Keratinocyte (primary cell): ENCODE results near the gene TBC1D2. TPM values are rescaled to one million over a fixed set of nuclear protein-coding genes. Genes with fewer than 3 reads are reported as not detected.

Experiments
- DNase-seq: peaks from one replicate; pipeline ENCODE4 v3.0.0-alpha.2; 2011; ENCODE audit warnings: low read depth, missing footprints, low spot score
- FAIRE-seq: peaks from 2 replicates; lab custom pipeline; 2011; peaks lifted over from hg19 to GRCh38; lab: Jason Lieb, UNC
- H2AFZ ChIP-seq: 2 replicates; pipeline ENCODE4 v1.6.0; 2012; ENCODE audit warnings: low read length, control low read depth, inconsistent platforms; ENCODE audit not compliant: control insufficient read depth
- H3K27ac ChIP-seq: 2 replicates; pipeline ENCODE4 v1.5.1; 2011; ENCODE audit warnings: low read length; ENCODE audit not compliant: control insufficient read depth, insufficient read depth
- H3K27me3 ChIP-seq: 3 replicates; pipeline ENCODE4 v1.6.0; 2011; ENCODE audit warnings: low read length; ENCODE audit not compliant: control insufficient read depth, insufficient read depth; ENCODE audit errors: extremely low read depth
- H3K36me3 ChIP-seq, 2 experiments: 2 replicates in 1 of 2; 3 replicates in 1 of 2; pipeline ENCODE4 v1.5.1; 2011; ENCODE audit warnings: low read length in 2 of 2, mild to moderate bottlenecking in 1 of 2; ENCODE audit not compliant: control insufficient read depth in 2 of 2, insufficient read depth in 2 of 2; ENCODE audit errors: extremely low read depth in 1 of 2
- H3K4me1 ChIP-seq: 3 replicates; pipeline ENCODE4 v1.5.1; 2011; ENCODE audit warnings: low read length; ENCODE audit not compliant: control insufficient read depth, insufficient read depth; ENCODE audit errors: extremely low read depth
- H3K4me2 ChIP-seq: 3 replicates; pipeline ENCODE4 v1.6.0; 2011; ENCODE audit warnings: low read depth, low read length; ENCODE audit not compliant: control insufficient read depth, insufficient read depth; ENCODE audit errors: extremely low read depth
- H3K4me3 ChIP-seq, 3 experiments: fragments of 200-600 bp in 1 of 3; sonication (generic) in 1 of 3; 2 replicates in 2 of 3; 3 replicates in 1 of 3; pipeline ENCODE4 v1.5.1; 2011 to 2016; ENCODE audit warnings: low read length in 3 of 3, mild to moderate bottlenecking in 3 of 3, control low read depth in 2 of 3, inconsistent platforms in 1 of 3, low read depth in 1 of 3, mixed read lengths in 1 of 3, mixed run types in 1 of 3, moderate library complexity in 1 of 3; ENCODE audit not compliant: control insufficient read depth in 2 of 3, insufficient read depth in 2 of 3; ENCODE audit errors: extremely low read depth in 1 of 3
- H3K79me2 ChIP-seq: 2 replicates; pipeline ENCODE4 v1.6.0; 2012; ENCODE audit warnings: low read length; ENCODE audit not compliant: control insufficient read depth, insufficient read depth
- H3K9ac ChIP-seq: 3 replicates; pipeline ENCODE4 v1.6.0; 2011; ENCODE audit warnings: low read length; ENCODE audit not compliant: control insufficient read depth, insufficient read depth; ENCODE audit errors: extremely low read depth
- H3K9me1 ChIP-seq: 3 replicates; pipeline ENCODE4 v1.6.0; 2011; ENCODE audit warnings: low read length; ENCODE audit not compliant: control insufficient read depth, insufficient read depth; ENCODE audit errors: extremely low read depth
- H3K9me3 ChIP-seq: 2 replicates; pipeline ENCODE4 v1.5.1; 2012; ENCODE audit warnings: low read depth, low read length; ENCODE audit not compliant: control insufficient read depth
- H4K20me1 ChIP-seq: 3 replicates; pipeline ENCODE4 v1.6.0; 2011; ENCODE audit warnings: low read length; ENCODE audit not compliant: control insufficient read depth, insufficient read depth; ENCODE audit errors: extremely low read depth
- EZH2 ChIP-seq: IDR thresholded peaks from one replicate; pipeline ENCODE4 v1.6.1; 2012; ENCODE audit warnings: inconsistent platforms, mild to moderate bottlenecking, low read length, moderate library complexity
- dilution Hi-C: fragments of 300-500 bp; cut with MboI; formaldehyde crosslinking; loops from one replicate; pipeline ENCODE4 v1.7.0; 2020; ENCODE audit warnings: low sequenced_read_pairs; ENCODE audit not compliant: extremely low pct_ligation_motif_present
- polyA plus RNA-seq, 5 experiments: library from polyadenylated mRNA; depleted of rRNA in 3 of 5; stranded (reverse) in 3 of 5; stranded (forward) in 1 of 5; unstranded in 1 of 5; fragments of >200 nt; gene quantifications; 1 replicate in 1 of 5; 2 replicates in 3 of 5; 3 replicates in 1 of 5; pipeline versions ENCODE4 v1.2.1 to v1.2.3, GENCODE V29; 2011 to 2012; ENCODE audit warnings: missing spikeins in 2 of 5, low read depth in 1 of 5, low replicate concordance in 1 of 5
- TF ChIP-seq, protein P1 (sequence below), 3 experiments: IDR thresholded peaks in 1 of 3; conservative IDR thresholded peaks in 1 of 3; optimal IDR thresholded peaks in 1 of 3; 2 replicates in 2 of 3; 3 replicates in 1 of 3; pipeline versions ENCODE3 to v1.5.1; 2011; ENCODE audit warnings: low read length in 3 of 3, mild to moderate bottlenecking in 3 of 3, moderate library complexity in 2 of 3, control low read depth in 1 of 3, inconsistent platforms in 1 of 3; ENCODE audit not compliant: insufficient read depth in 2 of 3; ENCODE audit errors: extremely low read depth in 1 of 3

The TBC1D2 gene
- polyA plus RNA-seq, 1 donor (not counting 4 experiments of a cell fraction or from before 2014, with no cell fraction given) = 59.2 TPM

DNA sequence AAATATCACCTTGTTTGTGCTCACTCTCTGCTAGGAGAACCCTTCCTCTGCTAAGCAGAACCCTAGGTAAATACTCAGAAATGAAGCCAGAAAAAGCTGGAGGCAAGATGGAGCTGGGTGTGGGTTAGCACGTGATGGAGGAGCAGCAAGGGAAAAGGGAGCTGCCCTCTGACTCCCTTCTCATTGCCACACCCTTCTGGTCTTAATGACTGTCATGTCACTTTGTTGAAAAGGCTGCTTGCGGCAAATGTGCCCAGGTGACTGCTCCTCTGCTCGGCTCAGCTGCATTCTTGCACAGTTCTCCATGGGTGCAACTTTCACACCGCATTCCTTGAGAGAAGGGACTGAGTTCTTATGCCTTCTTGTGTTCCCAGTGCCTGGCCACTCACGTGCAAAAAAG, 36.4 kb upstream of the TBC1D2 start:
- H3K4me1 ChIP-seq = no peaks in the 10 kb centered on the region
- dilution Hi-C loops = no loop called here
- FAIRE-seq = no peak

DNA sequence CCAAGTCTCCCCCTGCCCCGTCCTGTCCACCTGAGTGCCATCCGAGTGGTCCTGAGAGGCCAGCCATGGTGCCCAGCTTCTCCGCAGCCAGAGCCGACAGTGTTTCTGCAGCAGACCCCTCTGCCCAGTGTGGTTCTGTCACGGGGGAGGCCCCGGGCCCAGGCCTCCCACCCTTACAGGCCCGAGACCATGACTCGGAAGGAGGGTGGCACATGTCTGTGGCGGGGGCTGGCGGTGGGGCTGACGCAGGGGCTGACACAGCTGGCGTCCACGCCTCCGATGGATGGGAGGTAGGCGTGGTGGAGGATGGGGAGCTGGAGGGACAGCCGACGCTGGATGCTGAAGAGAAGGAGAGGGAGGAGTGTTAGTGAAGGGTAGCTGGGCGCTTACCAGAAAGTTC, 35.0 kb upstream of the TBC1D2 start:
- no peak overlapping the region for H2AFZ ChIP-seq
- no peak overlapping the region for H3K27ac ChIP-seq
- H3K4me3 ChIP-seq = no peak overlapping the region
- H3K4me2 ChIP-seq = no peak overlapping the region
- H3K9me3 ChIP-seq = no peaks in the 10 kb centered on the region
- no peak for DNase-seq
- no peaks in the 10 kb centered on the region for H3K79me2 ChIP-seq
- TF ChIP-seq, protein P1, sequence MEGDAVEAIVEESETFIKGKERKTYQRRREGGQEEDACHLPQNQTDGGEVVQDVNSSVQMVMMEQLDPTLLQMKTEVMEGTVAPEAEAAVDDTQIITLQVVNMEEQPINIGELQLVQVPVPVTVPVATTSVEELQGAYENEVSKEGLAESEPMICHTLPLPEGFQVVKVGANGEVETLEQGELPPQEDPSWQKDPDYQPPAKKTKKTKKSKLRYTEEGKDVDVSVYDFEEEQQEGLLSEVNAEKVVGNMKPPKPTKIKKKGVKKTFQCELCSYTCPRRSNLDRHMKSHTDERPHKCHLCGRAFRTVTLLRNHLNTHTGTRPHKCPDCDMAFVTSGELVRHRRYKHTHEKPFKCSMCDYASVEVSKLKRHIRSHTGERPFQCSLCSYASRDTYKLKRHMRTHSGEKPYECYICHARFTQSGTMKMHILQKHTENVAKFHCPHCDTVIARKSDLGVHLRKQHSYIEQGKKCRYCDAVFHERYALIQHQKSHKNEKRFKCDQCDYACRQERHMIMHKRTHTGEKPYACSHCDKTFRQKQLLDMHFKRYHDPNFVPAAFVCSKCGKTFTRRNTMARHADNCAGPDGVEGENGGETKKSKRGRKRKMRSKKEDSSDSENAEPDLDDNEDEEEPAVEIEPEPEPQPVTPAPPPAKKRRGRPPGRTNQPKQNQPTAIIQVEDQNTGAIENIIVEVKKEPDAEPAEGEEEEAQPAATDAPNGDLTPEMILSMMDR (optimal IDR thresholded peaks at IDR 0.05 in 1 of 3, IDR thresholded peaks at IDR 0.05 in 1 of 3, conservative IDR thresholded peaks at IDR 0.05 in 1 of 3; ENCODE audit: extremely low read depth in 1 of 3, insufficient read depth in 2 of 3, low read length in 3 of 3) = no peak
- TF ChIP-seq EZH2 = no peak
- no peak overlapping the region for H3K9ac ChIP-seq
- FAIRE-seq = no peak
- no peaks in the 10 kb centered on the region for H3K4me1 ChIP-seq
- H3K36me3 ChIP-seq = no peaks in the 10 kb centered on the region
- H3K9me1 ChIP-seq = no peaks in the 10 kb centered on the region
- H4K20me1 ChIP-seq = no peaks in the 10 kb centered on the region
- H3K27me3 ChIP-seq = peaks cover 4% of the 10 kb centered on the region
- dilution Hi-C loops = no loop called here

More for the DNA sequence above, 36.4 kb upstream of the TBC1D2 start:
- Histone ChIP-seq H3K9me1 (no peaks in the 10 kb centered on the region), H3K9me3 (no peaks in the 10 kb centered on the region), H2AFZ (no peak overlapping the region), H3K9ac (no peak overlapping the region), H3K36me3 (no peaks in the 10 kb centered on the region), H3K79me2 (no peaks in the 10 kb centered on the region), H3K4me2 (no peak overlapping the region), H3K27ac (no peak overlapping the region), H3K4me3 (no peak overlapping the region), H4K20me1 (no peaks in the 10 kb centered on the region), H3K27me3 (no peaks in the 10 kb centered on the region)
- TF ChIP-seq, protein P1 (optimal IDR thresholded peaks at IDR 0.05 in 1 of 3, IDR thresholded peaks at IDR 0.05 in 1 of 3, conservative IDR thresholded peaks at IDR 0.05 in 1 of 3; ENCODE audit: extremely low read depth in 1 of 3, insufficient read depth in 2 of 3, low read length in 3 of 3) = no peak
- TF ChIP-seq EZH2 = no peak
- DNase-seq = no peak
